A549 (cell line): Measurements from ENCODE around the gene STX8. TPM values are rescaled to one million over a fixed set of nuclear protein-coding genes. Genes with fewer than 3 reads are reported as not detected.

Experiments
- ATAC-seq, 2 experiments: fragments of 200-7000 bp in 1 of 2; fragments of >200 bp in 1 of 2; cut with Nextera tagmentation in 1 of 2; cut with Tn5 transposase in 1 of 2; 3 replicates each; pipeline versions ENCODE4 v1.8.0 to v1.9.1; 2018 to 2020; ENCODE audit warnings: mild to moderate bottlenecking in 1 of 2, moderate library complexity in 1 of 2
- CTCF ChIA-PET: fragments of 300-600 bp; sonication (Branson Sonifier 250); formaldehyde crosslinking; extraction: SDS; loops from one replicate; lab custom pipeline; 2021; ENCODE audit warnings: antibody characterized with exemption, inconsistent platforms; lab: Yijun Ruan, JAX
- POLR2A ChIA-PET: fragments of 350-600 bp; formaldehyde crosslinking; extraction: SDS; loops from one replicate; lab custom pipeline; 2021; ENCODE audit warnings: antibody characterized with exemption, inconsistent platforms; lab: Yijun Ruan, JAX
- DNase-seq, 2 experiments: peaks; one replicate each; pipeline versions ENCODE4 v3.0.0 to v3.0.0-alpha.2; 2011 to 2016; ENCODE audit warnings: low read depth in 1 of 2, low spot score in 1 of 2
- FAIRE-seq: peaks from 2 replicates; lab custom pipeline; 2011; peaks lifted over from hg19 to GRCh38; lab: Jason Lieb, UNC
- H3K27ac ChIP-seq, 2 experiments: fragments of >200 bp; sonication (Bioruptor Twin); formaldehyde crosslinking; 3 replicates each; pipeline ENCODE4 v1.5.1; 2016 to 2017
- H3K4me1 ChIP-seq: fragments of >200 bp; sonication (Bioruptor Twin); formaldehyde crosslinking; 3 replicates; pipeline ENCODE4 v1.6.1; 2016
- H3K4me2 ChIP-seq: fragments of >200 bp; sonication (Bioruptor Twin); formaldehyde crosslinking; 3 replicates; pipeline ENCODE4 v1.6.1; 2016
- H3K4me3 ChIP-seq: fragments of >200 bp; sonication (Bioruptor Twin); formaldehyde crosslinking; 3 replicates; pipeline ENCODE4 v1.5.1; 2016
- H3K9me3 ChIP-seq: fragments of >200 bp; sonication (Bioruptor Twin); formaldehyde crosslinking; 3 replicates; pipeline ENCODE4 v1.6.1; 2016
- BHLHE40 ChIP-seq: IDR thresholded peaks from 2 replicates; pipeline ENCODE4 v1.6.1; 2012; ENCODE audit warnings: low read depth, low read length, inconsistent platforms
- CBX2 ChIP-seq: fragments of 200-600 bp; sonication (generic); IDR thresholded peaks from 2 replicates; pipeline ENCODE4 v1.6.1; 2016; ENCODE audit warnings: low read depth, mild to moderate bottlenecking, borderline replicate concordance
- CTCF ChIP-seq: fragments of >200 bp; sonication (Bioruptor Twin); formaldehyde crosslinking; IDR thresholded peaks from 3 replicates; pipeline ENCODE4 v1.5.1; 2016
- ESRRA ChIP-seq: fragments of 150-350 bp; IDR thresholded peaks from 2 replicates; pipeline ENCODE4 v1.6.1; 2014; ENCODE audit warnings: mild to moderate bottlenecking, low read length, borderline replicate concordance
- FOSB ChIP-seq: fragments of 250-450 bp; sonication (Bioruptor Pico); IDR thresholded peaks from 2 replicates; pipeline ENCODE4 v1.5.0; 2020; ENCODE audit warnings: mild to moderate bottlenecking, moderate library complexity
- FOXS1 ChIP-seq: fragments of 250-450 bp; sonication (Bioruptor Pico); IDR thresholded peaks from 2 replicates; pipeline ENCODE4 v1.5.0; 2020; ENCODE audit warnings: mild to moderate bottlenecking, moderate library complexity
- GATA3 ChIP-seq: IDR thresholded peaks from 2 replicates; pipeline ENCODE4 v1.6.1; 2012; ENCODE audit warnings: borderline replicate concordance
- HMGXB4 ChIP-seq: fragments of 250-450 bp; sonication (Bioruptor Pico); IDR thresholded peaks from 2 replicates; pipeline ENCODE4 v1.5.0; 2021; ENCODE audit warnings: mild to moderate bottlenecking, moderate library complexity, borderline replicate concordance
- HOXA7 ChIP-seq: fragments of 250-450 bp; sonication (Bioruptor Pico); IDR thresholded peaks from 2 replicates; pipeline ENCODE4 v1.5.0; 2020; ENCODE audit warnings: mild to moderate bottlenecking, moderate library complexity
- JUNB ChIP-seq: fragments of >200 bp; sonication (Bioruptor Twin); formaldehyde crosslinking; IDR thresholded peaks from 2 replicates; pipeline ENCODE4 v1.6.1; 2016
- MAZ ChIP-seq: fragments of 150-350 bp; IDR thresholded peaks from 2 replicates; pipeline ENCODE4 v1.6.1; 2014; ENCODE audit warnings: antibody characterized with exemption, low read depth, low read length, borderline replicate concordance
- PBX3 ChIP-seq: IDR thresholded peaks from 2 replicates; pipeline ENCODE4 v1.6.1; 2012
- PHF8 ChIP-seq: fragments of 200-600 bp; sonication (generic); IDR thresholded peaks from 2 replicates; pipeline ENCODE4 v1.6.1; 2016; ENCODE audit warnings: low read depth, mild to moderate bottlenecking, antibody characterized with exemption, moderate library complexity, borderline replicate concordance
- RCOR1 ChIP-seq: fragments of 150-350 bp; IDR thresholded peaks from 2 replicates; pipeline ENCODE4 v1.6.1; 2014; ENCODE audit warnings: antibody characterized with exemption, low read length, low read depth
- RFX5 ChIP-seq: fragments of 450-650 bp; IDR thresholded peaks from 2 replicates; pipeline ENCODE4 v1.7.1; 2014; ENCODE audit warnings: antibody characterized with exemption, mild to moderate bottlenecking, moderate library complexity
- TFCP2L1 ChIP-seq: fragments of 250-450 bp; sonication (Bioruptor Pico); IDR thresholded peaks from 2 replicates; pipeline ENCODE4 v1.5.0; 2021; ENCODE audit warnings: mild to moderate bottlenecking
- ZSCAN20 ChIP-seq: fragments of 250-450 bp; sonication (Bioruptor Pico); IDR thresholded peaks from 2 replicates; pipeline ENCODE4 v1.8.0; 2022; ENCODE audit warnings: mild to moderate bottlenecking, moderate library complexity
- WGBS: methylation state at CpG from one replicate; pipeline ENCODE4 v1.1.6; 2017; ENCODE audit errors: missing lambda C conversion rate; 5-methylcytosine and 5-hydroxymethylcytosine counted together
- polyA plus RNA-seq, 4 experiments: library from polyadenylated mRNA; depleted of rRNA in 3 of 4; stranded (reverse); fragments of >200 nt; fragmentation: RNase III in 1 of 4; extraction: RNeasy Plus Mini Kit Qiagen cat#74134 plus additional on column Dnase treatment in 1 of 4; gene quantifications; 2 replicates in 3 of 4; 3 replicates in 1 of 4; pipeline ENCODE4 v1.2.3, GENCODE V29; 2011 to 2017

STX8 gene
- polyA plus RNA-seq, 2 of the 4 experiments (the other 2 are of a cell fraction) = 93.6 to 168 TPM

- no peak for TF ChIP-seq PBX3
- no peak for TF ChIP-seq CBX2
- no peak for TF ChIP-seq FOXS1 (CRISPR knock-in tag)
- no peak for TF ChIP-seq GATA3
- no peak for TF ChIP-seq JUNB
- no peak for TF ChIP-seq TFCP2L1
- no peak for TF ChIP-seq ESRRA
- no peak for TF ChIP-seq PHF8
- no peak for TF ChIP-seq FOSB (CRISPR knock-in tag)
Measured at GRCh38 chr17:9231449-9232154, 344.0 kb downstream of the STX8 start (continued).

- Histone ChIP-seq H3K4me3 (no peak overlapping the region), H3K9me3 (no peaks in the 10 kb centered on the region), H3K4me2 (no peak overlapping the region), H3K4me1 (no peaks in the 10 kb centered on the region), H3K27ac (no peak overlapping the region)
- ChIA-PET POLR2A (no interaction called here), CTCF (interaction anchor here (0.7 to 1.4 kb wide), 3 partner anchors 13 to 342 kb away, joined by 3 to 5 read pairs (median 4); no protein-coding TSS in a partner anchor)
- ATAC-seq = no peak
- no peak for FAIRE-seq
- DNase-seq = no peak
- WGBS = 93% methylated on average over 11 of the region's 11 CpGs
- TF ChIP-seq RFX5 (no peak), RCOR1 (no peak), FOSB (CRISPR knock-in tag) (no peak)
- TF ChIP-seq, all 56 proteins: peak for 0
Measured at GRCh38 chr17:9230861-9231260, 344.8 kb downstream of the STX8 start.

- CTCF ChIA-PET = interaction anchor here (1.4 kb wide), 2 partner anchors 12 to 341 kb away, joined by 4 to 5 read pairs; no protein-coding TSS in a partner anchor
- ATAC-seq = no peak
- TF ChIP-seq HOXA7 (no peak), BHLHE40 (no peak), CTCF (no peak), FOSB (CRISPR knock-in tag) (no peak), MAZ (no peak), GATA3 (no peak), ZSCAN20 (CRISPR knock-in tag) (no peak), JUNB (no peak), HMGXB4 (CRISPR knock-in tag) (no peak)
- TF ChIP-seq, all 56 proteins: peak for 0
- DNase-seq = no peak
- Histone ChIP-seq H3K4me2 (no peak overlapping the region), H3K27ac (no peak overlapping the region), H3K4me3 (no peak overlapping the region), H3K4me1 (no peaks in the 10 kb centered on the region), H3K9me3 (no peaks in the 10 kb centered on the region)
- FAIRE-seq = no peak
- POLR2A ChIA-PET = no interaction called here
- 88% methylated on average over 5 of the region's 15 CpGs for WGBS
Measured at GRCh38 chr17:9230346-9230745, 345.3 kb downstream of the STX8 start.
